ENCODE data around the gene PAK5. TPM values are rescaled to one million over a fixed set of nuclear protein-coding genes. Genes with fewer than 3 reads are reported as not detected.

The PAK5 gene
- total and polyA plus RNA-seq, 2 donors from 2014 or later: 0.13 to 0.22 TPM

- FAIRE-seq (no peak), DNase-seq (no peak)
- Histone ChIP-seq H3K9me3 (ENCODE audit: control insufficient read depth in 2 of 3, insufficient read depth in 1 of 3, low read length in 3 of 3) (no peaks in the 10 kb centered on the region), H3K27ac (ENCODE audit: low read depth in 2 of 2, low read length in 2 of 2) (no peak overlapping the region), H3K4me3 (ENCODE audit: low read length in 3 of 3) (no peak overlapping the region), H3K9ac (ENCODE audit: low read length in 3 of 3) (no peak overlapping the region), H3K27me3 (ENCODE audit: control insufficient read depth, insufficient read depth, low read length) (no peaks in the 10 kb centered on the region), H3K4me1 (ENCODE audit: control insufficient read depth in 2 of 3, insufficient read depth in 2 of 3, low read depth in 1 of 3, low read length in 3 of 3) (no peaks in the 10 kb centered on the region), H3K36me3 (ENCODE audit: control insufficient read depth in 2 of 3, insufficient read depth in 3 of 3, low read length in 3 of 3) (no peaks in the 10 kb centered on the region)
- intact Hi-C loops (cut with DNase I): no loop called here
- TF ChIP-seq, protein P1, sequence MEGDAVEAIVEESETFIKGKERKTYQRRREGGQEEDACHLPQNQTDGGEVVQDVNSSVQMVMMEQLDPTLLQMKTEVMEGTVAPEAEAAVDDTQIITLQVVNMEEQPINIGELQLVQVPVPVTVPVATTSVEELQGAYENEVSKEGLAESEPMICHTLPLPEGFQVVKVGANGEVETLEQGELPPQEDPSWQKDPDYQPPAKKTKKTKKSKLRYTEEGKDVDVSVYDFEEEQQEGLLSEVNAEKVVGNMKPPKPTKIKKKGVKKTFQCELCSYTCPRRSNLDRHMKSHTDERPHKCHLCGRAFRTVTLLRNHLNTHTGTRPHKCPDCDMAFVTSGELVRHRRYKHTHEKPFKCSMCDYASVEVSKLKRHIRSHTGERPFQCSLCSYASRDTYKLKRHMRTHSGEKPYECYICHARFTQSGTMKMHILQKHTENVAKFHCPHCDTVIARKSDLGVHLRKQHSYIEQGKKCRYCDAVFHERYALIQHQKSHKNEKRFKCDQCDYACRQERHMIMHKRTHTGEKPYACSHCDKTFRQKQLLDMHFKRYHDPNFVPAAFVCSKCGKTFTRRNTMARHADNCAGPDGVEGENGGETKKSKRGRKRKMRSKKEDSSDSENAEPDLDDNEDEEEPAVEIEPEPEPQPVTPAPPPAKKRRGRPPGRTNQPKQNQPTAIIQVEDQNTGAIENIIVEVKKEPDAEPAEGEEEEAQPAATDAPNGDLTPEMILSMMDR (IDR thresholded peaks at IDR 0.05; ENCODE audit: borderline replicate concordance, extremely low read depth, insufficient read depth): no peak
These were observed 288.6 kb downstream of the PAK5 start for GRCh38 chr20:9550283-9550682.

GRCh38 chr20:9543214-9543613 is 295.7 kb downstream of the PAK5 start:
- intact Hi-C loops (cut with DNase I): no loop called here
- FAIRE-seq (no peak), DNase-seq (no peak)
- no peak overlapping the region for H3K27ac ChIP-seq (ENCODE audit: low read depth in 2 of 2, low read length in 2 of 2)
- H3K9me3 ChIP-seq (ENCODE audit: control insufficient read depth in 2 of 3, insufficient read depth in 1 of 3, low read length in 3 of 3): no peaks in the 10 kb centered on the region
- TF ChIP-seq, protein P1 (IDR thresholded peaks at IDR 0.05; ENCODE audit: borderline replicate concordance, extremely low read depth, insufficient read depth): no peak
- no peaks in the 10 kb centered on the region for H3K4me1 ChIP-seq (ENCODE audit: control insufficient read depth in 2 of 3, insufficient read depth in 2 of 3, low read depth in 1 of 3, low read length in 3 of 3)
- no peaks in the 10 kb centered on the region for H3K36me3 ChIP-seq (ENCODE audit: control insufficient read depth in 2 of 3, insufficient read depth in 3 of 3, low read length in 3 of 3)
- no peak overlapping the region for H3K9ac ChIP-seq (ENCODE audit: low read length in 3 of 3)
- H3K4me3 ChIP-seq (ENCODE audit: low read length in 3 of 3): no peak overlapping the region
- H3K27me3 ChIP-seq (ENCODE audit: control insufficient read depth, insufficient read depth, low read length): no peaks in the 10 kb centered on the region

DNA sequence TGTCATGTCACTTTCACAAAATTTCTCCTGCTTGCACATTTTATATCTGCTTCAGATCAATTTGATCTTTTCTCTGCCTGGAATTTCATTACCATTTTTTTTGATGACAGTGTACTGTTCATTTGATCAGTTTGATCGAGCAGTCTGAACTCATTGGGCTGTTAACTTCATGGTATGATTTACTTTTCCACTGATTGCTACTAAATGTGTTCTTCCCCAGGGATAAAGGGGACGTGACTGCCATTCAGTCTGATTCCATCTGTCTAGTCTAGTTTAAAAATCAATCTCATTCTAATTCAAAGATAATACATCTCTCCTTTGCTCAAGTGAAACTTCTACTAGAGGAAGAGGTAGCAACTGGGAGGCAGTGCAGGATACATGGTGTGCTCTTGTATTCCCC is 303.4 kb downstream of the PAK5 start:
- Histone ChIP-seq H3K27ac (ENCODE audit: low read depth in 2 of 2, low read length in 2 of 2) (no peak overlapping the region), H3K27me3 (ENCODE audit: control insufficient read depth, insufficient read depth, low read length) (no peaks in the 10 kb centered on the region), H3K4me1 (ENCODE audit: control insufficient read depth in 2 of 3, insufficient read depth in 2 of 3, low read depth in 1 of 3, low read length in 3 of 3) (no peaks in the 10 kb centered on the region), H3K9ac (ENCODE audit: low read length in 3 of 3) (no peak overlapping the region), H3K36me3 (ENCODE audit: control insufficient read depth in 2 of 3, insufficient read depth in 3 of 3, low read length in 3 of 3) (no peaks in the 10 kb centered on the region), H3K9me3 (ENCODE audit: control insufficient read depth in 2 of 3, insufficient read depth in 1 of 3, low read length in 3 of 3) (no peaks in the 10 kb centered on the region), H3K4me3 (ENCODE audit: low read length in 3 of 3) (no peak overlapping the region)
- FAIRE-seq (no peak), DNase-seq (no peak)
- TF ChIP-seq, protein P1 (IDR thresholded peaks at IDR 0.05; ENCODE audit: borderline replicate concordance, extremely low read depth, insufficient read depth): no peak
- intact Hi-C loops (cut with DNase I): no loop called here

- intact Hi-C loops (cut with DNase I): no loop called here
- DNase-seq: no peak
- Histone ChIP-seq H3K27ac (ENCODE audit: low read depth in 2 of 2, low read length in 2 of 2) (no peak overlapping the region), H3K36me3 (ENCODE audit: control insufficient read depth in 2 of 3, insufficient read depth in 3 of 3, low read length in 3 of 3) (no peaks in the 10 kb centered on the region), H3K4me1 (ENCODE audit: control insufficient read depth in 2 of 3, insufficient read depth in 2 of 3, low read depth in 1 of 3, low read length in 3 of 3) (no peaks in the 10 kb centered on the region), H3K9ac (ENCODE audit: low read length in 3 of 3) (no peak overlapping the region), H3K27me3 (ENCODE audit: control insufficient read depth, insufficient read depth, low read length) (no peaks in the 10 kb centered on the region), H3K4me3 (ENCODE audit: low read length in 3 of 3) (no peak overlapping the region), H3K9me3 (ENCODE audit: control insufficient read depth in 2 of 3, insufficient read depth in 1 of 3, low read length in 3 of 3) (no peaks in the 10 kb centered on the region)
- FAIRE-seq: no peak
- TF ChIP-seq, protein P1 (IDR thresholded peaks at IDR 0.05; ENCODE audit: borderline replicate concordance, extremely low read depth, insufficient read depth): no peak
These were observed 304.9 kb downstream of the PAK5 start for GRCh38 chr20:9534025-9534424.

Measured in kidney (tissue), 14 donors.